CD4-positive, alpha-beta T cell treated with Interleukin-6 for 4 hours (primary cell): ENCODE results near the gene VGLL1.
A peak's percentile ranks its signal among the peaks of the same experiment; 100 is the strongest.

Experiments
- DNase-seq: peaks from one replicate; pipeline ENCODE4 v3.0.0-alpha.2; 2020; ENCODE audit warnings: mixed read lengths

The VGLL1 gene

GRCh38 chrX:136531951-136532350 is at the start of gene VGLL1:
Gene VGLL1 (plus strand): TSS chrX:136532215. CDS start chrX:136536021, 3,806 bp downstream.
- DNase-seq = no peak

GRCh38 chrX:136487647-136488046 is 44.4 kb upstream of the VGLL1 start, which contains the start of gene BRS3:
Gene BRS3 (plus strand): TSS chrX:136487947. CDS start chrX:136488115, 168 bp downstream.
- DNase-seq = no peak

GRCh38 chrX:136488706-136489105 is 43.3 kb upstream of the VGLL1 start:
- no peak for DNase-seq

- no peak for DNase-seq
Measured at GRCh38 chrX:136491832-136492231, 40.2 kb upstream of the VGLL1 start.

- no peak for DNase-seq
Measured at GRCh38 chrX:136493011-136493410, 39.0 kb upstream of the VGLL1 start.

GRCh38 chrX:136495043-136495442 is 37.0 kb upstream of the VGLL1 start:
- no peak for DNase-seq

GRCh38 chrX:136496186-136496763 is 35.7 kb upstream of the VGLL1 start:
- DNase-seq = no peak

GRCh38 chrX:136496764-136497555 is 35.1 kb upstream of the VGLL1 start:
- DNase-seq = peak; percentile 90

GRCh38 chrX:136497556-136498052 is 34.4 kb upstream of the VGLL1 start, which contains the start of gene HTATSF1:
Gene HTATSF1 (plus strand): TSS chrX:136497592. CDS start chrX:136497685, 93 bp downstream.
- no peak for DNase-seq

GRCh38 chrX:136519069-136519468 is 12.9 kb upstream of the VGLL1 start:
- no peak for DNase-seq

GRCh38 chrX:136523770-136524169 is 8.2 kb upstream of the VGLL1 start:
- no peak for DNase-seq

- DNase-seq = no peak
Measured at GRCh38 chrX:136525738-136526606, 6.0 kb upstream of the VGLL1 start.

- no peak for DNase-seq
Measured at GRCh38 chrX:136528645-136529315, 3.2 kb upstream of the VGLL1 start.

GRCh38 chrX:136529795-136530194 is 2.2 kb upstream of the VGLL1 start:
- no peak for DNase-seq

- no peak for DNase-seq
Measured at GRCh38 chrX:136534131-136534530, 2.1 kb downstream of the VGLL1 start.

GRCh38 chrX:136538811-136539210 is 6.8 kb downstream of the VGLL1 start:
- DNase-seq = no peak

GRCh38 chrX:136540226-136540625 is 8.2 kb downstream of the VGLL1 start:
- DNase-seq = no peak

- no peak for DNase-seq
Measured at GRCh38 chrX:136541294-136541693, 9.3 kb downstream of the VGLL1 start.

GRCh38 chrX:136542281-136542680 is 10.3 kb downstream of the VGLL1 start:
- no peak for DNase-seq

GRCh38 chrX:136546371-136546781 is 14.4 kb downstream of the VGLL1 start:
- no peak for DNase-seq

GRCh38 chrX:136549226-136549625 is 17.2 kb downstream of the VGLL1 start:
- DNase-seq = no peak

GRCh38 chrX:136551410-136551809 is 19.4 kb downstream of the VGLL1 start:
- DNase-seq = no peak
